ENCODE results near the gene CBX7. TPM values are rescaled to one million over a fixed set of nuclear protein-coding genes. Genes with fewer than 3 reads are reported as not detected.

CBX7 gene
- total RNA-seq, 4 donors from 2014 or later: 189 to 264 (median 206) TPM

- TF ChIP-seq CTCF (IDR thresholded peaks at IDR 0.05) (no peak), POLR2A (IDR thresholded peaks at IDR 0.05) (no peak), EP300 (IDR thresholded peaks at IDR 0.05) (no peak)
- 76 to 77% methylated on average over 12 to 13 of the region's 14 CpGs for WGBS, 2 donors
- H3K9me3 ChIP-seq: no peaks in the 10 kb centered on the region
Observed at GRCh38 chr22:39083212-39084165, 69.0 kb downstream of the CBX7 start.

GRCh38 chr22:39081598-39081997, 70.9 kb downstream of the CBX7 start:
- Histone ChIP-seq H3K4me1 (peaks cover 0 to 14% (median 11%) of the 10 kb centered on the region in 4 donors), H3K4me3 (no peak overlapping the region), H3K9me3 (no peaks in the 10 kb centered on the region), H3K36me3 (peaks cover 0 to 33% (median 0%) of the 10 kb centered on the region in 3 donors), H3K27me3 (no peaks in the 10 kb centered on the region), H3K27ac (no peak overlapping the region)
- DNase-seq (ENCODE audit: low spot score in 2 of 2): no peak
- TF ChIP-seq POLR2A (IDR thresholded peaks at IDR 0.05) (no peak), EP300 (IDR thresholded peaks at IDR 0.05) (no peak), CTCF (IDR thresholded peaks at IDR 0.05) (no peak)
- 67 to 70% methylated on average over 8 of the region's 8 CpGs for WGBS, 2 donors

More at GRCh38 chr22:39083212-39084165, 69.0 kb downstream of the CBX7 start:
- DNase-seq (ENCODE audit: low spot score in 2 of 2): no peak
- Histone ChIP-seq H3K36me3 (peaks cover 0 to 43% (median 0%) of the 10 kb centered on the region in 3 donors), H3K27me3 (no peaks in the 10 kb centered on the region), H3K27ac (no peak overlapping the region), H3K4me1 (peaks cover 0 to 7% (median under 1%) of the 10 kb centered on the region in 4 donors), H3K4me3 (no peak overlapping the region)

GRCh38 chr22:39081016-39081415, 71.5 kb downstream of the CBX7 start:
- Histone ChIP-seq H3K36me3 (peaks cover 0 to 29% (median 0%) of the 10 kb centered on the region in 3 donors), H3K27ac (no peak overlapping the region), H3K27me3 (no peaks in the 10 kb centered on the region), H3K9me3 (no peaks in the 10 kb centered on the region), H3K4me1 (peaks cover 0 to 14% (median 11%) of the 10 kb centered on the region in 4 donors), H3K4me3 (no peak overlapping the region)
- 88% methylated on average over 12 of the region's 12 CpGs for WGBS, 2 donors
- no peak for TF ChIP-seq CTCF (IDR thresholded peaks at IDR 0.05)
- TF ChIP-seq EP300 (IDR thresholded peaks at IDR 0.05): no peak
- no peak for TF ChIP-seq POLR2A (IDR thresholded peaks at IDR 0.05)
- no peak for DNase-seq (ENCODE audit: low spot score in 2 of 2)

Small RNA genes within 50 kb of the gene (small RNA-seq; reads per million reads assigned to genes)
- gene COX5BP7: not detected

Other genes starting within 250 kb of the CBX7 start
- 1 to 10 TPM in 1 of 4 donors, not detected in 3; 3.3 TPM for gene APOBEC3A, start 195.1 kb downstream of the CBX7 start, total RNA-seq
- gene APOBEC3B, start 170.3 kb downstream of the CBX7 start, total RNA-seq: 1 to 10 TPM in 1 of 4 donors, under 1 TPM in 2, not detected in 1; 0.39 to 3.3 (median 0.60) TPM
- gene APOBEC3C, start 138.4 kb downstream of the CBX7 start, total RNA-seq: 10 to 100 TPM in 2 of 4 donors, 1 to 10 TPM in 2; 6.6 to 14.4 (median 9.9) TPM
- 1 to 10 TPM in 2 of 4 donors, under 1 TPM in 2; 0.44 to 2.1 (median 1.1) TPM for gene APOBEC3D, start 131.6 kb downstream of the CBX7 start, total RNA-seq
- 1 to 10 TPM; 3.5 to 7.8 (median 5.2) TPM for gene APOBEC3F, start 111.8 kb downstream of the CBX7 start, total RNA-seq
- 10 to 100 TPM in 2 of 4 donors, 1 to 10 TPM in 2; 6.5 to 27.5 (median 11.4) TPM for gene APOBEC3G, start 75.4 kb downstream of the CBX7 start, total RNA-seq
- gene APOBEC3H, start 55.4 kb downstream of the CBX7 start, total RNA-seq: 1 to 10 TPM in 1 of 4 donors, not detected in 3; 1.1 TPM
- gene PDGFB, start 92.3 kb upstream of the CBX7 start, total RNA-seq: 10 to 100 TPM in 2 of 4 donors, 1 to 10 TPM in 2; 7.5 to 22.2 (median 10.2) TPM
- 1,000 to 10,000 TPM; 1,869 to 2,331 (median 1,970) TPM for gene RPL3, start 166.9 kb upstream of the CBX7 start, total RNA-seq
- gene SYNGR1, start 197.3 kb upstream of the CBX7 start, total RNA-seq: 10 to 100 TPM; 21.1 to 32.8 (median 25.5) TPM
- 10 to 100 TPM; 29.7 to 33.7 (median 32.0) TPM for gene TAB1, start 247.1 kb upstream of the CBX7 start, total RNA-seq